Dermis blood vessel endothelial cell (primary cell): ENCODE data around the gene FRAS1. TPM values are rescaled to one million over a fixed set of nuclear protein-coding genes. Genes with fewer than 3 reads are reported as not detected.
"Not testable (repeated sequence)": the region's sequence is repeated elsewhere in the genome, so short reads cannot be mapped to it uniquely, and the experiment has no call there.

Experiments
- DNase-seq: peaks from one replicate; pipeline ENCODE4 v3.0.0; 2010
- total RNA-seq: library from RNA; depleted of rRNA; stranded (reverse); fragments of >200 nt; gene quantifications from 2 replicates; pipeline ENCODE4 v1.2.3, GENCODE V29; 2014

Gene FRAS1
- total RNA-seq, 1 donor from 2014 or later: 0.85 TPM

DNA sequence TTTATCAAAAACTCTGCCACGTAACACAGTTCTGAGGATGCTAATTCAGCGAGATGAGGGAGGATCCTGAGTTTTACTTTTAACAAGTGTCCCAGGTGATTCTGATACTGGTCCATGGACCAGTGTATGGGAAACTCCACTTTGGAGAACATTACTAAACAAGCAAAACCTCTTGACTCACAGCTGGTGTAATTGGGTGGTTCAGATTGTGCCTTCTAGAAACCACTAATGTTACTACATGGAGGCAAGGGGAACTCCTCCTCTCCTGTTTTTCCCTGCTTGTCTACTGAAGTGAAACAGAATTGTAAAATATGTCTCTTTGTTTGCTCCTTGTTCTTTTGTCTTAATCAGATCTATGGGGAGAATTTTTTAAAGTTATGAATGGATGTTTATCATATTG is 62.6 kb downstream of the FRAS1 start:
- no peak for DNase-seq

DNA sequence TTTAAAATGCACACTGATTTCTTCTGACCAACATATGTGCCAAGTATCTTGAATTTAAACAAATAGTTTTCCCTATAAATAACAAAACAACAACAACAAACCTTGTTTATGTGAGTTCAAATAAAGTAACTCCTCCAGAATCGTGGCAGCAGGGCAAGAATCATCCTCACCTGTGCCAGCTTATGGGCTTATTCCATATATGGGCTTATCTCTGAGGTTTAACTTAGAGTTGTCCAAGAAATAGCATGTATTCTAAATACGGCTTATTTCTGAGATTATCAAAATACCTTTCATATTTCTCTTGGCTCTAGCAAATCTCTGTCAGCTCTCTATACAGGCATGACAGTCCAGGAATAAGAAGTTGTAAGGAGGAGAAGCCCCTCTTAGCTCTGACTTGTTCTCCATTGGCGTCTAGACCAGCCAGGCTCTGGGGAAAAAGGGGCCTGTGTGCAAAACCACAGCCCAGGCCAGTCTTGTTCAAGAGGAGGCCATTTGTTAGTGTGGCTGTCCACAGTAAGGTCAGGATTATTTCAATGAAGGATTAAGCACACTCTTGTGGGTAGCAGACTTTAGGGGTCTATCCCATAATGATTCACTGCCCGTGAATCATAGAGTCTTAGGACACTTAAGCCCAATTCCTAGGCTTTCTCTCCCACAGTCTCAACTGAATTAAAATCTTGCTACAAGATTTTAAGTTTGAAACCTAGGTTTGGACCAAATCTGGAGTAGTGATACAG is 63.2 kb downstream of the FRAS1 start:
- no peak for DNase-seq

DNA sequence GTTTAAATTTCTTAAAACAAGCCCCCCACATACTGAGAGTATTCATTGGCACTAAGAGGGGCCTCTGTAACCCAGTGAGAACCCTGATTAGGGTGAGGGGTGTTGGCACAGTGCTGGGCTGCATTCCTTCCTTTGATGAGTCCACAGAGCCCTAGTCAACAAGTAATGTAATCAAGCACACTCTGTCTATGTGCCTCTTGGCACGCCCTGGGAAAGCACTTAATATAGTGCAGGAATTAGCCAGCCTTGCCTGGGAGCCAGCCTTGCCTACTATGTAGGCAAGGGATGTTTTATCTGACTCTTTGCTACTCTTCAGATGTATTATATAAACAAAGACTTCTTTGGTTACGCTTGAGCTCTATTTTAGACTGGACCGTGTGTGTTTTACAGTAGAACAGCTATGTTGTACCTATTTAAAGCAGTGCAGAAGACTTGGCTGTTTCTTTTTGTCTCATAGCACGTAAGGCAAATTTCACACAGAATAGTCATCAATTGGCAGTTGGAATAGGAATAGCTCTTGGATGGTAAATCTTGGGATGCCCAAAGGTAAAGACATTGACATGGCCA is 64.3 kb downstream of the FRAS1 start:
- no peak for DNase-seq

DNA sequence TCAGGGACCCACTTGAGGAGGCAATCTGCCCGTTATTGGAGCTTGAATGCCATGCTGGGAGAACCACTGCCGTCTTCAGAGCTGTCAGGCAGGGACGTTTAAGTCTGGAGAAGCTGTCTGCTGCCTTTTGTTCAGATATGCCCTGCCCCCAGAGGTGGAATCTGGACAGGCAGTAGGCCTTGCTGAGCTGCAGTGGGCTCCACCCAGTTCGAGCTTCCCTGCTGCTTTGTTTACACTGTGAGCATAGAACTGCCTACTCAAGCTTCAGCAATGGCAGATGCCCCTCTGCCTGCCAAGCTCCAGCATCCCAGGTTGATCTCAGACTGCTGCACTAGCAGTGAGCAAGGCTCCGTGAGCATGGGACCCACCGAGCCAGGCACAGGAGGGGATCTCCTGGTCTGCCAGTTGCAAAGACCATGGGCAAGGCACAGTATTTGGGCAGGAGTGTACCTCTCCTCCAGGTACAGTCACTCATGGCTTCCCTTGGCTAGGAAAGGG is 68.8 kb downstream of the FRAS1 start:
- not testable (repeated sequence) for DNase-seq

DNA sequence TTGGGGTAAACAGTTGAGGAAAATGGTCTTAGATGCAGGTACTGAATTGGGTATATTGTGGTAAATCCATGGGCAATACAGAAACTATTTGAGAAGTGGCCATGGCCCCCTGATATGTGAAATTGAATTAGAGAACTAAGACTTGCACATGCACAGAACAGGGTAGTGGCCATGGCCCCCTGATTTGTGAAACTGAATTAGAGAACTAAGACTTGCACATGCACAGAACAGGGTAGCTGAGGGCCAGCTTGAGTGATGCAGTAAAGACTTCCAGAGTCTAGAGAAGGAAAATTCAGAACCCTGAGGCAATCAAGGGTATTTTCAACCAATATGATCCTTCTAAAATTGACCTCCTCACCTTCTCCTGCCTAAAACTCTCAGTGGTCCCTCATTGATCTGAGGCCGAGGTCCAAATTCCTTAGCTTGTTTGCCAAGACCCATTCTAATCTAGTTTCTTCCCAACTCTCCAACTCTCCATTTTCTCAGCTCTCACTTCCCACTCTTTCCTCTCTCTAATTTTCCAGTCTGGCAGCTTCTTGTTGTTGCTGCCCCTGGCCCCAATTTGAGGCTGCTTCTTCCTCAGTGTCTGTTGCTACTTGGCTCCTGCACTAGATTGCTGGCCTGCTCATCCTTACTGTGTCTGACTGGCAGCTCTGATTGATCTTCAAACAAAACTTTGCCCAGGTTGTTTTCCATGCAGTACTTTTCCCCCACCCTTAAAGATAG is 72.4 kb downstream of the FRAS1 start:
- no peak for DNase-seq

DNA sequence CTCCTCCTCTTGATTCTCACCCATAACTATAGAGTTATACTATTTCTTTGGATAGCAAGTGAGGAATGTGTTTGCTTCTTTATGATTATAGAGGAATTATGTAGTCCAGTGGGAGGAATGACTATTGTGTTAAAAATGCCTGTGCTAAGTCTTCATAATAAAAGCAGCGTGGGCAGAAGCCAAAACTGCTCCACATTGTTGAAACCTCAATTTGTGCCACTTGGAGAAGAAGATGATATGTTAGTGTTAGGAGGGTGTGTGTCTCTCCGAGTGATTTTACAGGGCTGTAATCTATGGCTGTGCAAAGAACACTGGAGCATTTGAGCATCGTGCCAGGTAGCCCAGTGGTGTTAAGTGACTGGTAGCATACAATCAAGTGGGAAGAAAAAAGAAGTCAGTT is 74.3 kb downstream of the FRAS1 start:
- DNase-seq: no peak

DNA sequence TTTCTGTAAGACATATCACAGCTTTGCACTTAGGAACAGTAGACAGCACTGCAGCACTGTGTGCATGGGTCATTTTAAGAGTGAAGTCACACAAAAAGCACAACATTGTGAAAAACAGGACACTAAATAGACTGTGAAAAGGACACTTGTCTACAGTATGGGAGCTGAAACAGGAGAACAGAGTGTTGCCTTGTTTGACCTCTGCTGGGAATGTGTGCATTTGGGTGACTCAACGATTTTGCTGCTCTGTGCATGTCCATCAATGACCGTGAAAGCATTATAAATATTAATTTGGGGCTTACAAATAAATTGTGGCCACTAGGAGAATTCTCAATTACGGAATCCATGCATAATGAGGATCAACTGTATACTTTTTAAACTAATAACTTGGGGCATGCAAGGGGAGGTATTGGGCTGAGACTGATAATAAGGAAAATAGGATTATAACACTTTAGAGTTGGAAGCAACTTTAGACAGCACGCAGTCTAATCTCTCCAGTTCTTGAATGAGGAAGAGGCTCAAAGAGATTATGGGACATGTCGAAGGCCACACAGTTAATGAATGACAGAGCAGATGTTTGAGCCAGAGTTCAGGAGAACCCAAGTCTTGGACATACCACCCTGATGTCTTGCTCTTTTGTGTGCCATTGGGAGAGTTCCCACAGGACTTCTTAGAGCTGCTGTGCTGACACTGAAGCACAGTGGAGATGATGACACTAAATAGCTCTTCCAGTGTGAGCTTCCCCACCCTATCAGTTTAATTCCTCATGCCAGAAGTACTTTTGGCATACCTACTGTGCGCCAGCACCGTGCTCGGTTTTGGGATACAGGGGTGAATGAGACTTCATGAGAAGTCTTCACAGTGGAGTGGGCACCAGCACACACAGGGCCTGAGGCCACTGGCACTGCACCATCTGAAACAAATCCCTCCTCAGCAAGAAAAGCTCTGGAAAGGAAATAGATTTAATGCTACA is 79.3 kb downstream of the FRAS1 start:
- DNase-seq: no peak

- DNase-seq: no peak
Observed at GRCh38 chr4:78137532-78137931, 80.4 kb downstream of the FRAS1 start.

DNA sequence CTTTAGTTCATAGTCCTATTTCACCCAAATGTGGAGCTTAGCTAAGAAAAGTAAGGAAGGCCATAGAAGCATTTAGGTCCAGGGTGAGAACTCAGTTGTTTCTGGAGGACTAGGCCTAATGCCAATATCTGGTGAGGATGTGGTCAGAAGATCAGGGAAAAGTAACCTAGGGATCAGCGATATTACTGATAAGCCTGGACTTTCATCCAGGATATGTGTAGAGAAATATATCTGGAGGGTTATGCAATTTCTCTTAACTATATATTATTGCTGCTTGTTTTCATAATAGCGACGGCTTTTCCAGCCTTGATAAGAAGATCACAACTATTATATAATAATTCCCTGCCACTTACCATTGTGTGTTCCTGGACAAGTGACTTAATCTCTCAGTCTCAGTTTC is 81.1 kb downstream of the FRAS1 start:
- no peak for DNase-seq

DNA sequence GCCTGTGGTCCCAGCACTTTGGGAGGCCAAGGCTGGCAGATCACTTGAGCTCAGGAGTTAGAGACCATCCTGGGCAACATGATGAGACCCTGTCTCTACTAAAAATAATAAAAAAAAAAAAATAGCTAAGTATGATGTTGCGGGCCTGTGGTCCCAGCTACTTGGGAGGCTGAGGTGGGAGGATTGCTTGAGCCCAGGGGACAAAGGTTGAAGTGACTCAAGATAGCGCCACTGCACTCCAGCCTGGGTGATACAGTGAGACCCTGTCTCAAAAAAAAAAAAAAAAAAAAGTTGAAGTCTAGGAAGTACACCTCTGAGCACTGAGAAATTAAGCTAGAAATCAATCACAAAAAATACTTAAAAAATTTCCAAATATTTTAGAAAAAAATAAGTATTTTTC is 86.5 kb downstream of the FRAS1 start:
- no peak for DNase-seq

- no peak for DNase-seq
Observed at GRCh38 chr4:78145008-78145407, 87.9 kb downstream of the FRAS1 start.

DNA sequence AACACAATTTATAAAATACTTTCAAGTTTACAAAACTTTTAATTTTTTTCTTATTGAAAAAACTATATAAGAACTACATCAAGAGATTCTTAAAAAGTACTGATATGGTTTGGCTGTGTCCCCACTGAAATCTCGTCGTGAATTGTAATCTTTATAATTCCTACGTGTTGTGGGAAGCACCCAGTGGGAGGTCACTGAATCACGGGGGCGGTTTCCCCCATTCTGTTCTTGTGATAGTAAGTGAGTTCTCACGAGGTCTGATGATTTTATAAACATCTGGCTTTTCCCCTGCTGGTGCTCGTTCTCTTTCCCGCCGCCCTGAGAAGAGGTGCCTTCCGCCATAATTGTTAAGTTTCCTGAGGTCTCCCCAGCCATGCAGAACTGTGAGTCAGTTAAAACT is 88.5 kb downstream of the FRAS1 start:
- DNase-seq: no peak

- DNase-seq: no peak
Observed at GRCh38 chr4:78149751-78150542, 92.8 kb downstream of the FRAS1 start.

GRCh38 chr4:78150543-78150864 is 93.4 kb downstream of the FRAS1 start:
- no peak for DNase-seq

DNA sequence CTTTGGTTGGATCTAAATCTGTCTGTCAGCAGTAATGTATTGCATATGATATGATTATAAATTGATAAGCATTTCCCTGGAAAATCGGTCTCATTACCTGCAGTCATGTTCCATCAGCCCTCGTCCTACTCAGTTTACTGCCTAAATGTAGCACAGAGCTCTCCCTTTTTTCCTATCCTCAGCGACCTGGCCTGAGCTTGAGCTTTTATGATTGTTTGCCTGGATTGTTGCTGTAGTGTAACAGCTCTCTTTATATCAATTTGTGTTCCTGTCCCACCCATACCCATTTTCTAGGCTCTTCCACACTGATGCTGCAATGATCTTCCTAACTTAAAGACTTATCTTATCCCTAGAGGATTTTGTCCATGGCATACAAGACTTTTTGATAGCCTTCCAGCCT is 95.7 kb downstream of the FRAS1 start:
- no peak for DNase-seq

GRCh38 chr4:78154972-78155590 is 98.0 kb downstream of the FRAS1 start:
- DNase-seq: no peak

DNA sequence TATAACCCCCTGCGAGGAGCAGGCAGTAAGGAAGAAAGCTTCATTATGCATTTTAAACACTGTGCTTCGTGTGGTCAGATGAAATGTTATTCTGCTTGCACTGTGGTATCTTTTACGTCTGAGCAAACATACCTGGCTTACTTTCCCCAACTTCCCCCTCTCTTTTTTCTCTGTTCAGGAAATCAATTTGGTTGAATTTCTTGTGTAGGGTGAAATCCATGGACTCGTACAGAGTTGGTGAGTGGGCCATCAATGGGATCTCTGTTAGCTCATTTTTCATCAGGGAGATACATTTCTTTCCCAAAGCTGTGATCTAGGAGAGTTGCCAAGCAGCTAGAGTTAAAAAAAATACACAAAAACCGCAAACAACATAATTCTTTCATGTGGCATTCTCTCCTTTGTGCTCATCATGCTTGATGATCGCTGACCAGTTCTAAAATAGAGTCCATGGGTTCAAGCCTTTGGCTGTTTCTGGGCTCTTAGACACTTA is 98.5 kb downstream of the FRAS1 start:
- DNase-seq: no peak

GRCh38 chr4:78156520-78156919 is 99.4 kb downstream of the FRAS1 start:
- DNase-seq: no peak

DNA sequence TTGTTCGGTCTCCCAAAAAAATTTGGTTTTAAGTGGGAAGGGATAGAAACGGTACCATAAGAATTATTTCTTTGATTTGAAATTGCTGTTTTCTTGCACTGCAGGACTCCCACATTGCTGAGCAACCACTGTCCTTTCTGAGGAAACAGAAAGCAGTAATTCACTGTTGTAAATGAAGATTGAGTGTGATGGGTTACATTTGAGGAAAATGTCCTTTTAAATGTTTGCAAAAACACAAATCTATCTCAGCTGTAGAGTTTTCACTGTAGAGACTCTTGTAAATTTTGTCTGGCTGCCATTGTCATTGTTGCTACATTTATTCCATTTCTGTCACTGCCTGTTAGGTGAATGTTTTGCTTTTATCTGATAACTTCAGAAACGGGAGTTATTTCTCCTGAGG is 105.2 kb downstream of the FRAS1 start:
- no peak for DNase-seq

DNA sequence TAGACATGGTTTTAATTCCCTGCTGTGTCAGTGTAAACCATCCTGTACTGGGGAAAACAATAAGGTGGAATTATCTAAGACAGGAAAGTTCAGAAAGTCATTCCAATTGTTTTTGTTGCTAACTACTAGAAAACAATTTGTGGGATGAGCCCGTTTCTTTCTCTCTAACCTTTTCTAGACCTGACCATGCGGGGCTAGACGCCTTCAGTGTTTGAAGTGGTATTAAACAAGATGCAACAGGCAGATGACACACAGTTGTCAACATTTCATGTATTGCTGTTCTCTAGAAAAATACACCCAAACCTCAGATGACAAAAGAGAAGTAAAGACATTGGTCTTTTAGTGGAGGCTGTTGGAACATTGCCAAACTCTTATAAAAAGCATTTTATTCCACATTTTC is 105.7 kb downstream of the FRAS1 start:
- no peak for DNase-seq

DNA sequence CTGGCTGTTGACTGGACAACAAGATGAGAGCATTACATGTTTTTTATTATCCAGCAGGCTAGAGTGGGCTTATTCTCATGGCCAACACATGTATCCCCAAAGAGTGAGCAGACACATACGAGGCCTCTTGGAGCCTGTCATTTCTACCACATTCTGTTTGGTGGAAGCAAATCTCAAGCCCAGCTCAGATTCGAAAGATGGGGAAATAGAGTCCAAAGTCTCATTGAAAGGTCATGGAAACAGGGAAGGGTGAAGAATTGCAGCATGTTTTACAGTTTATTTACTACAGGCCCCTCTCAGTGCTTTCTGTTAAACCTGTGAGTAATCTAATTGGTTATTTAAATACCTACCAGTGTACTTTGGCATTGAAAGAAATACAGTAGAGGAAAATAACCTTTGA is 108.6 kb downstream of the FRAS1 start:
- no peak for DNase-seq
